Measurements from ENCODE around the gene PMEL.
"Not testable (repeated sequence)": the region's sequence is repeated elsewhere in the genome, so short reads cannot be mapped to it uniquely, and the experiment has no call there.

Gene PMEL

DNA sequence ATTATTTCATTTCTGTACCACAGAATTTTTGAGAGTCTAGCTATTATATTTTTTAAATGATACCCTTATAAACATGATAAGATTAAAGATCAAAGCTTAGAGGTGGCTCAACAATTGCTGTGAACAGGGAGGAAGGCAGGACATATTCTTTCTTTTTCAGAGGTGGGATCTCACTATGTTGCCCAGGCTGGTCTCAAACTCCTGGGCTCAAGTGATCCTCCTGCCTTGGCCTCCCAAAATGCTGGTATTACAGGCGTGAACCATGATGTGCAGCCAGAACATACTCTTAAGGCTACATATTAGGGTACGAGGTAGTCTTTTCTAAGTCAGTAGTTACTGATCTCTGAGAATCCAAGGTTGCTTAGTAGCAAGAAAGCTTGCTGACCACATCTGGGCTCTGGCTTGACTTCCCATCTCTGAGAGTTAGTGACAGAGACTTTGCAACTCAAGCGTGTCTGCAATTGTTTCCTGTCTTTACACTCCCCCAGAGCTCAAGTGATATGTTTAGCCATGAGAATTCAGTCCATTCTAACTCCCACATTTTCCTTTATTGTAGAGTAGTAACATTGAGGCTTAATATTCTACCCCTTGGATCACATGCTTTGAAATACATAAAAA is 16.6 kb upstream of the PMEL start:
- DNase-seq = peak; percentile 49

DNA sequence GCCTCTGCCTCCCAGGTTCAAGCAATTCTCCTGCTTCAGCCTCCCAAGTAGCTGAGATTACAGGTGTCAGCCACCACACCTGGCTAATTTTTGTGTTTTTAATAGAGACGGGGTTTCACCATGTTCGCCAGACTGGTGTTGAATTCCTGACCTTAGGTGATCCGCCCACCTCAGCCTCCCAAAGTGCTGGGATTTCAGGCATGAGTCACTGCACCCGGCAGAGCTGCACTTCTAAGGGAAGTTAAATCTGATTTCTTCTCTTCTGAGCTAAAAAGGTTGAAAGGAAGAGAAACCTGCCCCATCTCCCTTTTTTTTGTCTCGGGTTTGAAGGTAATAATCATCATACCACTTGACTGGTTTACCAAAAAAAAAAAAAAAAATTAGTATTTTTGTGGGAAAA is 16.0 kb upstream of the PMEL start:
- DNase-seq = not testable (repeated sequence)

GRCh38 chr12:55979069-55979468 is 13.2 kb upstream of the PMEL start:
- DNase-seq = no peak

GRCh38 chr12:55978393-55978792 is 12.6 kb upstream of the PMEL start:
- no peak for DNase-seq

DNA sequence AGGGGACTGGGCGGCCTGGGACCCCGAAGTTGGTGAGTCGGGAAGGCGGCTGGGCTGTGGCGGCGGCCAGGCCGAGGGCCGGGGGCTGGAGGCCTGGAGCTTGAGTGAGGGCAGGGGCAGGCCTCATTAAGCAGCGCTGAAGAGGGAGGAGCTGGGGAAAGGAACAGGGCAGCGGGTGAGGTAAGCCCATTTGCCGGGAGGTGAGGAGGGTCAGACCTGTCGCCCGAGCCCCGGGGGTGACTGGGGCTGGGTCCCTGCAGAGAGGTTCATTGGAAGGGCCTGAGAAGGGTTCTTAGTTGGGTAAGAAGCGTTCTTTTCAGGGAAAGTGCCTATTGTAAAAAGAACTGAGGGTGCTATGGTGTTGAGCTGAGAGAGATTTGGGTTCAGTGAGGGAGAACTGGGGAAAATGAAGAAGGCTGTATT is 8.5 kb upstream of the PMEL start:
- peak; percentile 58 for DNase-seq

- DNase-seq = peak; percentile 100
Observed at GRCh38 chr12:55973599-55974307, 7.9 kb upstream of the PMEL start, which contains the start of gene RAB5B. Gene RAB5B (plus strand): TSS chr12:55974078. CDS start chr12:55986961, 12,883 bp downstream.

DNA sequence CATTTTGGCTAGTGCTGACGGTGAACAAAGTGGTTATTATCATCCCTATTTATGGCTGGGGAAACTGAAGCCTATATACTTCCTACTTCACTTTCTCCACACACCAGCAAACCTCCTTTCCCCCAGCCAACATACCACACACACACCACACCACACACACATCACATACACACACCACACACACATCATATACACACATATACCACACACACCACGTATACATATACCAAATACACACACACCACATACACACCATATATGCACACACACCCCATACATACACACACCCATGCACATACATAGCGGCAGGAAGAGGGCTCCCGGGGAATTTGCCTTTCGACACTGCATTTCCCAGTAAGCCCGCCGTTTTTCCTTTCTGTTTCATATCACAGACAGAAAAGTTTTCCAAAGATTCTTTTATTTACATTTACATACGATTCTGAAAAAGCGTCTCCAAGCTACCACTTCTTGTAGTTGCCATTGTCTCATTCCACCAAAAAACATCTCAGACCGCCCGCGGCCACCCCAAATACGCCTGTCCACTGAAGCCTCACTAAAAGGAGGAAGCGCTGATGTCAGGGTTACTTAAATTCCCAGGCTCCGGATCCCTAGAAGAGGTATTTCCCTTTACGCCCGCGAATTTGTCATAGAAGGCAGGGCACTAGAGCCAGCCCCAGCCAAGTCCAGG is 7.2 kb upstream of the PMEL start:
- DNase-seq = no peak

DNA sequence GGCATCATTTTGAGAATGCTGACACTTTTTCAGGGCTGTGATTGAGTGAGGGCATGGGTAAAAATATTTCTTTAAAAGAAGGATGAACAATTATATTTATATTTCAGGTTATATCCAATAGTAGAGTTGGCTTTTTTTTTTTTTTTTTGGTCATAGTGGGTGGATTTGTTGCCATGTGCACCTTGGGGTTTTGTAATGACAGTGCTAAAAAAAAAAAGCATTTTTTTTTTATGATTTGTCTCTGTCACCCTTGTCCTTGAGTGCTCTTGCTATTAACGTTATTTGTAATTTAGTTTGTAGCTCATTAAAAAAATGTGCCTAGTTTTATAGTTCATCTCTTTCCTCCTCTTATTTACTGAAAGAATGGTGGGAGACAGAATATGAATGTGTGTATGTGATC is 6.6 kb upstream of the PMEL start:
- no peak for DNase-seq

DNA sequence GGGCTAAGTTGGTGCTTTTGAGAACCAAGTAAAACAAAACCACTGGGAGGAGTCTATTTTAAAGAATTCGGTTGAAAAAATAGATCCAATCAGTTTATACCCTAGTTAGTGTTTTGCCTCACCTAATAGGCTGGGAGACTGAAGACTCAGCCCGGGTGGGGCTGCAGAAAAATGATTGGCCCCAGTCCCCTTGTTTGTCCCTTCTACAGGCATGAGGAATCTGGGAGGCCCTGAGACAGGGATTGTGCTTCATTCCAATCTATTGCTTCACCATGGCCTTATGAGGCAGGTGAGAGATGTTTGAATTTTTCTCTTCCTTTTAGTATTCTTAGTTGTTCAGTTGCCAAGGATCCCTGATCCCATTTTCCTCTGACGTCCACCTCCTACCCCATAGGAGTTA is 6.2 kb upstream of the PMEL start:
- peak; percentile 37 for DNase-seq

- DNase-seq = no peak
Observed at GRCh38 chr12:55970775-55971174, 4.9 kb upstream of the PMEL start.

DNA sequence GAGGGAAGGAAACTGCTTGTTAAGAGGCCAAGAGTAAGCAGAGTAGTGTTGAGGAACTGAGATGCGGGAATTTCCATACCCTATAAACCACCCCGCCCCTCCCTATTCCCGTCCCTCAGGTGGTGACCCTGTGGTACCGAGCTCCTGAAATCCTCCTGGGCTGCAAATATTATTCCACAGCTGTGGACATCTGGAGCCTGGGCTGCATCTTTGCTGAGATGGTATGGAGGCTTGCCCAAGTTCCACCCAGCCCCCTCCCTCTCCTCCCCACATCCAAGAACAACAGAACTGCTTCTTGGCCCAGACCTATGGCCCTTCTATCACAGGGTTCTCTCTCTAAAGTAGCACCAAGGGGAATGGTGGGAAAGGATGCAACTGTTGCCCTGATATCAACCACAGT is 3.5 kb upstream of the PMEL start:
- no peak for DNase-seq

DNA sequence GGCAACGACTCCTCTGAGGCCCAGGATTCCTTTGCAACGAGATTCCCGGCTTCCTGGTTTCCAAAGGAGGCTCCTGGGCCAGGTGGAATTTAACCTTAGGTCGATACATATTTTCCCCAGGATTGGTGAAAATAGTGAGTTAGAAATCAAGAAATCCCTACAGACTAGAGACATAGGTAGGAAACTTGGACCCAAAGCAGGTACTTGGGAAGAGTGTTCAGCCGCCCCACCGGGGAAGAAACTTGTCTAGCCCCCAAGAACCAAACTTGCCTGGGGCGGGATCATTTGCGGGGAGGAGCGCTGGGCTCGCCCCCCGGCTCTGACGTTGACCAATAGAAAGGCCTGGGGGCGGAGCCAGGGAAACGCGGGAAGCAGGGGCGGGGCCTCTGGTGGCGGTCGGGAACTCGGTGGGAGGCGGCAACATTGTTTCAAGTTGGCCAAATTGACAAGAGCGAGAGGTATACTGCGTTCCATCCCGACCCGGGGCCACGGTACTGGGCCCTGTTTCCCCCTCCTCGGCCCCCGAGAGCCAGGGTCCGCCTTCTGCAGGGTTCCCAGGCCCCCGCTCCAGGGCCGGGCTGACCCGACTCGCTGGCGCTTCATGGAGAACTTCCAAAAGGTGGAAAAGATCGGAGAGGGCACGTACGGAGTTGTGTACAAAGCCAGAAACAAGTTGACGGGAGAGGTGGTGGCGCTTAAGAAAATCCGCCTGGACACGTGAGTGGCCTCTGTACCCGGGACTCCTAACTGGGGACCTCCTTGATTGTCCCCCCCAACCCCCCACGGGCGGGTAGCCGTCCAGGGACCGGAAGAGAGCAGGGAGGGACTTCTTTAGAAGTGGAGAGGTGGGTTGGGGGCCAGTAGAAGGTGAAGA is 803 bp upstream of the PMEL start, which contains the start of gene CDK2:
CDK2 (plus strand) TSS at position 423 of the 874 bp plus-strand sequence; CDS start at position 602, 179 bp downstream.
- DNase-seq = peak; percentile 94

GRCh38 chr12:55965240-55965639 is 602 bp downstream of the PMEL start:
- no peak for DNase-seq

- no peak for DNase-seq
Observed at GRCh38 chr12:55963760-55964159, 2.1 kb downstream of the PMEL start.

GRCh38 chr12:55957106-55957859 is 8.6 kb downstream of the PMEL start:
- no peak for DNase-seq

DNA sequence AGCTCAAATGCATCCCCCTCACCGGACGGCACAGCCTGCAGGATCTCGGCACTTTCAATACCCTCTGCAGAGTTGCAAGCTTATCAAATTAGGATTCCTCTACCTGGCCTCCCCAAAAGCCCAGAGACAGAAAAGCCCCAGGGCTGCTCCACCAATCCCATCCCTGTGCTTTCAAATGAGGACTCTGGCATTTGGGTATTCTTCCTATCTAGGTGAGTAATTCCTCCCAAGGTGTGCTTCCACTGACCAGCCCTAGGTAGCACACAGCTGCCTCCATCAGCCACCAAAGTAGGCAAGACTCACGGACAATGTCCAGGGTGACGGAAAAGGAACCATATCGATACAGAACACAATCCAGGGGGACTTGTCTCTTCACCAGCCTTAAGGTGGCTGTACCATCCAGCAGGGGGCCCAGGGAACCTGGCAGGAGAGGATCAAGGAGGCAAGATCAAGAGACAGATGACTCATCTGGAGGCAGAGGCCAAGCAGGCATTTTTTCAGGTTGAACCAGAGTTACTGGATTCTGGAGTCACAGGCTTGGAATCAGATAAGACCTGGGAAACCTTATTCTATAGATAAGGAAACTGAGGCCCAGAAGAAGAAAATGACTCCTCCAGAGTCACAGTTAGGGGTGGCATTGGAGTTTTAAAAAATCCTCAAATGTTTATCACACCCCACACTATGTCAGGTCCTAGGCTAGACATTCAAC is 9.9 kb downstream of the PMEL start:
- peak; percentile 35 for DNase-seq

- no peak for DNase-seq
Observed at GRCh38 chr12:55955344-55955743, 10.5 kb downstream of the PMEL start.

DNA sequence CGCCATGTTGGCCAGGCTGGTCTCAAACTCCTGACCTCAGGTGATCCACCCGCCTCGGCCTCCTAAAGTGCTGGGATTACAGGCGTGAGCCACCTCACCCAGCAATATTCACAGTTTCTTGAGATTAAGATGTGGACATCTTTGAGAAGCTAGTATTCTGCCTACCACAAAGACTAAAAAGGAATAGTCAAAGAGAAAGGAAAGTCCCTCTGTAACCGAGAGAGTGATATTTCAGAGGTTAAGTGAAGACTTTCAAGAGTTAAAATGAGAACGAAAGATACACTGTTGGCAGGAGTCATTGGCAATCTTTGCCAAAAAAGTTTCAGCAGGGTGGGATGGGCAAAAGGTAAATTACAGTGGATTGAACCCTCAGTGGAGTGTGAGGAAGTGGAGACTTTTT is 19.3 kb downstream of the PMEL start:
- DNase-seq = no peak

- DNase-seq = peak; percentile 18
Observed at GRCh38 chr12:55942577-55943136, 23.2 kb downstream of the PMEL start.

DNA sequence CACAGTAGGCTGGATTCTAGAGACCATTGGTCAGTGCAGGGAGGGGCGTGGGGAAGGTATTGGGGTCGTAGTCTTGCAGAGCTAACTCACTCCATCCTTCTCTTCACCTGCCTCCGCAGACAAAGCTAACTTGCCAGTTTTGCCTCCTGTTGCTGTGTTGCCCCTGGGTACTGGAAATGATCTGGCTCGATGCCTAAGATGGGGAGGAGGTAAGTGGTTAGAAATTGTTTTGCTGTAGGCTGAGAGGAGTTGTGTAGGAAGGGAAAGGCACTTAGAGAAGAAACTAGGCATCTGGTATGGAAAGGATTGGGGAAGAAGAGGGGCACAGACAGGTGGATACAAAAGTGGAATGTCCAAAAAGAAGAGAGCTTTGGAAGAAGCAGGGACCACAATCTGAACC is 23.8 kb downstream of the PMEL start:
- DNase-seq = no peak

GRCh38 chr12:55940065-55940732 is 25.6 kb downstream of the PMEL start:
- peak; percentile 93 for DNase-seq
